ENCODE results near the gene CATSPERB.

GRCh38 chr14:91536327-91536726, 195.6 kb downstream of the CATSPERB start:
- no peak for TF ChIP-seq POLR2AphosphoS5 (IDR thresholded peaks at IDR 0.05)
- no peak for TF ChIP-seq POLR2A (IDR thresholded peaks at IDR 0.05)

Measured in transverse colon (tissue), 3 donors.